Measurements from ENCODE around the gene FOXP3.

GRCh38 chrX:49249071-49249470 is 15.4 kb downstream of the FOXP3 start:
- TF ChIP-seq CTCF (IDR thresholded peaks at IDR 0.05): no peak
- no peak for TF ChIP-seq POLR2AphosphoS5 (IDR thresholded peaks at IDR 0.05)
- TF ChIP-seq POLR2A (IDR thresholded peaks at IDR 0.05): no peak

All from transverse colon (tissue), 4 donors.